Raji (cell line): ENCODE data around the gene PSMD14.

Experiments used
- POLR2A ChIP-seq: IDR thresholded peaks from 2 replicates; pipeline ENCODE4 v1.6.1; 2011; ENCODE audit warnings: low read depth, low read length, control low read depth; ENCODE audit not compliant: insufficient read depth

Gene PSMD14

DNA sequence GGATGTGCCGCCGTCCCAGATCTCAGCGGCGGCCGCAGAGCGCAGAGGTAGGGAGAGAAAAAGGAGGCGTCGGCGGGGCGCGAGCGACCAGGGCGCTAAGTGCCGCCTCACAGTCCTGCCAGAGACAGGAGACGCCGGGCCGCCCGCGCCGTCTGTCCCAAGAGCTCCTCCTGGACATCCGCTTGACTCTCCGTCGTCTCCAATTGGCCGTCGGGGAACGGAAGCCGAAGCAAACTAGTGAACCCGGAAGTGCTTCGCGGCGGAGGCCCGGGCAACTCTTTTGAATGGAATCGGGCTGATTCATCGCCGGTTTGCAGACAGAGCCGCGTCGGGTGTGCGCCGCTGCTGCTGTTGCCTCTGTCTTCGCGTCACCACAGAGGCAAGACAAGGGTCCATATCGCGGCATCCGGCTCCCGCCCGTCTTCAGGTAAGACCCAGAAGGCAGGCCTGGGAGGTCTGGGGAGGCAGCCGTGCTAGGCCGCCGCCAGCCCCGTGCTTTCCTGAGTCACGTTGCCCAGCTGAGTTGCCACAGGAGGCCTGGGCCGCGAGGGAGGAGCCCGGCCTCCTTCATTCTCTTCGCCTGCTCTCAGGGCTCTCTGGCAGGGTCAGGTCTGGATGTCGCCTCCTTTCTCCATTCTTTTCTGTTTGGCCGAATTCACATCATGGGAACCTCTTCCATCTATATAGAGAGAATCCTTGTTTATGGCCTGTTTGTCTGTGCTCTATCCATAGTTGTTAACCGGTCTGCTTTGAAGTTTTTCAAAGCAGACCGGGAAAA, at the start of gene PSMD14:
Gene PSMD14 (plus strand): TSS at position 248 of the 778 bp plus-strand sequence. CDS start 10,401 bp downstream, outside the sequence.
- peak; percentile 85 for TF ChIP-seq POLR2A

GRCh38 chr2:161265874-161266273, 42.4 kb upstream of the PSMD14 start:
- no peak for TF ChIP-seq POLR2A

GRCh38 chr2:161269111-161269510, 39.1 kb upstream of the PSMD14 start:
- no peak for TF ChIP-seq POLR2A

DNA sequence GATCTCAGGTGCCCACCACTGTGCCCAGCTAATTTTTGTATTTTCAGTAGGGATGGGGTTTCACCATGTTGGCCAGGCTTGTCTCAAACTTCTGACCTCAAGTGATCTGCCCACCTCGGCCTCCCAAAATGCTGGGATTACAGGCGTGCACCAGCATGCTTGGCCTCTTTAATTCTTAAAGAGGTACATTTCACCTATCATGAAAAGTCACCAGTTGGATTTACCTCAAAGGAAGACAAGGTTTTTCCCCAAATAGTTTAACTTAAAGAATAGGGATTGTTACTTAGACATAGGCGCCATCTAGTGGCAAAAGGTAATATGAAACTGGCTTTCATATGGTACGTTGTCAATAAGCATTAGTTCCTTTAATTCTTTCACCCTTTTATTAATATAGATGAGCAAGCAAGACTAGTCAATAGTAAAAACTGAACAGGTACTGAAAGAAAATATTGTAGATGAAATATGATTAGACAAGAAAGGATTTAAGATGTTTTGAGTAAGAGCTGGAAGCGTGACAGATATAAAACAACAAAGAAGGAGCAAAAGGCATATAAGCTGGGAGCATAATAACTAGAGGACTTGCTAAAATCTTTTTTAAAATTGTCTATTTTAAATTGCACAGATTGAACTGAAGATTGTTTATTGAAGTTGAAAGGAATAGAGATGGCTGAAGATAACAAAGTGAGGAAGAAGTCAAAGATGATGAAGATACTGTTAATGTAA, 35.0 kb upstream of the PSMD14 start:
- no peak for TF ChIP-seq POLR2A

DNA sequence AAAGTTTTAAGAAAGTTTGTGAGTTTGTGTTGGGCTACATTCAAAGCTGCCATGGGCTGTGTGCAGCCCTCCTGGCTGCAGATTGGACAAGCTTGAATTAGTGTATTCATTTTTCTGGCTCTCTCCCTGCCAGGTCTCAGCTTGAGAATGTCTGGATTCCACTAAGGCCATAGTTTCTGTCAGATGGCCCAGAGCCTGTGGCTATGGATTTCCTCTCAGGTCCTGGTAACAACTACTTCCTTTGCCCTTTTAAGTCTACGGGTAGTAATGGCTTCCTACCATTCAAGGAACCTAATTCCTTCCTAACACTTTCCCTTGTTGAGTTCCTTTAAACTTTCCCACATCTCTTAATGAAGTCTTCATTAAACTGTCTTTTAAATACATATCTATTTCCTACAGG, 24.3 kb upstream of the PSMD14 start:
- TF ChIP-seq POLR2A: no peak

- TF ChIP-seq POLR2A: no peak
These were observed 4.6 kb upstream of the PSMD14 start for GRCh38 chr2:161303535-161304050.

GRCh38 chr2:161306919-161307318, 1.3 kb upstream of the PSMD14 start:
- TF ChIP-seq POLR2A: no peak

GRCh38 chr2:161307676-161308075, 549 bp upstream of the PSMD14 start:
- TF ChIP-seq POLR2A: no peak

GRCh38 chr2:161312996-161313395, 4.8 kb downstream of the PSMD14 start:
- TF ChIP-seq POLR2A: no peak

- no peak for TF ChIP-seq POLR2A
These were observed 7.2 kb downstream of the PSMD14 start for GRCh38 chr2:161315380-161315779.

- no peak for TF ChIP-seq POLR2A
These were observed 8.5 kb downstream of the PSMD14 start for GRCh38 chr2:161316701-161317100.

DNA sequence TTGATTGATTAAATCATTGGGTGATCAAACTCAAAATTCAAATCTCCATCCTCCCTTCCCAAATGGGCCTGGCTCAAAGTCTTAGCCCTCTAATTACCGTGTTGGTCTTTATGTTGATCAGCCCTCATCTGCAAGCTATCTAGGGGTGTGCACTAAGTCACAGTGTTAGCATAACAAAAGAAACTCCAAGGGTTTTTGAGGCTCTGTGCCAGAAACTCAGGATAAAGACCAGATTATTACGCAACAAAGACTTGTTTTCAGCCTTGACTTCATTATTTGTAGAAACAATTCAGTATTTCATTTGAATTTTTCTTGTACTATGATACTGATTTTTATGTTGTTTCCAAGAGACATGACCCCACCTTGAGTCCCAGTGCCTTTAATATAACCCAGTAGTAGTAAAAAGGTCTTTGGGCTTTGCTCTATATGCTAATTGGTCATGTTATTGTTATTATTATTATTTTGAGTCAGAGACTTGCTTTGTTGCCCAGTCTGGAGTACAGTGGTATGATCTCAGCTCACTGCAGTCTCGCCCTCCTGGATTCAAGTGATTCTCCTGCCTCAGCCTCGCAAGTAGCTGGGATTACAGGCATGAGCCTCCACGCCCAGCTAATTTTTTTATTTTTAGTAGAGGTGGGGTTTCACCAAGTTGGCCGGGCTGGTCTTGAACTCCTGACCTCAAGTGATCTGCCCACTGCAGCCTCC, 13.9 kb downstream of the PSMD14 start:
- TF ChIP-seq POLR2A: no peak

DNA sequence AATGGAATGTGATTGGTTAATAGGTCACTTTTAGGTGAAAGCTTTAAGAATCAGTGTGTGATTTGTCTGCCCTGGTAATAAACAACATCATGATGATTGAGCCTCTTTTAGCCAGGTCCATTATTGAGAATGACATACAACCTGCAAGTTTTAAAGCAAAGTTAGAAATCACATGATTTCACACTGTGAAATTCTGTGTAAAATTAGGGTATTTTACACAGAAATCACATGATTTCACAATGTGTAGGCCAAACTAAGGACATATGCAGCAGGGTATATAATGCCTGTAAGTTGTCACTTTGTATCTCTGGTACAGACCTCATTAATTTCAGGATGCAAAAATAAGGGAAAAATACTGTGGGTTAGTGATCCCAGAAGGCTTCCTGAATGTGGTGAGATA, 16.7 kb downstream of the PSMD14 start:
- no peak for TF ChIP-seq POLR2A

- no peak for TF ChIP-seq POLR2A
These were observed 19.4 kb downstream of the PSMD14 start for GRCh38 chr2:161327582-161327981.

- TF ChIP-seq POLR2A: no peak
These were observed 24.2 kb downstream of the PSMD14 start for GRCh38 chr2:161332371-161332967.

DNA sequence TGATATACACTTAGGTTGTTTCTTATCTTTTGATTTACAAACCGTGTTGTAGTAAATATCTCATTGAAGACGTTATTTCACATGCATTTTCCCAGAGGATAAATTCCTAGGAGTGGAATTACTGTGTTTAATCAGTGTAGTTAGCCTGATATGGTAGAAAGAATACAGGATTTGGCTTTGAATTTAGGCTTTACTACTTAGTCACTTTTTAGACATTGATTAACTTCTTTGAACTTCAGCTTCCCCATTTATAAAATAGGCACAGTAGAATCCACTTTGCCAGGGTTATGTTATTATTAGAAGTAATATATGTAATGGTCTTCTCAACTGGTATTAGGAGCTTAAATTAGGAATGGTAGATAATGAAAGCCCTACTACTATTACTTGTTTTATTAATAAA, 27.4 kb downstream of the PSMD14 start:
- no peak for TF ChIP-seq POLR2A

- TF ChIP-seq POLR2A: no peak
These were observed 29.0 kb downstream of the PSMD14 start for GRCh38 chr2:161337247-161337646.
